GM12891 (cell line): ENCODE results near the gene SCAMP4.
"Not testable (repeated sequence)": the region's sequence is repeated elsewhere in the genome, so short reads cannot be mapped to it uniquely, and the experiment has no call there.

Experiments used
- DNase-seq: peaks from one replicate; pipeline ENCODE4 v3.0.0; 2011; ENCODE audit warnings: low spot score; ENCODE audit not compliant: insufficient read length
- FAIRE-seq: peaks from 2 replicates; lab custom pipeline; 2011; peaks lifted over from hg19 to GRCh38; lab: Jason Lieb, UNC
- PAX5 ChIP-seq: IDR thresholded peaks from 2 replicates; pipeline ENCODE4 v1.6.1; 2011; ENCODE audit warnings: low read length, moderate library complexity, mild to moderate bottlenecking; ENCODE audit not compliant: insufficient read depth, severe bottlenecking
- POLR2A ChIP-seq: IDR thresholded peaks from 2 replicates; pipeline ENCODE4 v1.6.1; 2011; ENCODE audit warnings: low read depth, low read length, control low read depth
- POLR2AphosphoS5 ChIP-seq: IDR thresholded peaks from 2 replicates; pipeline ENCODE4 v1.6.1; 2011; ENCODE audit warnings: low read depth, low read length, control low read depth
- POU2F2 ChIP-seq: IDR thresholded peaks from 2 replicates; pipeline ENCODE4 v1.6.1; 2011; ENCODE audit warnings: low read depth, mild to moderate bottlenecking, control low read depth, low read length, moderate library complexity
- SPI1 ChIP-seq: IDR thresholded peaks from 2 replicates; pipeline ENCODE4 v1.6.1; 2011; ENCODE audit warnings: low read depth, low read length, control low read depth
- TAF1 ChIP-seq: IDR thresholded peaks from 2 replicates; pipeline ENCODE4 v1.6.1; 2011; ENCODE audit warnings: low read depth, low read length, control low read depth

Gene SCAMP4

GRCh38 chr19:1875646-1876495 lies 29.3 kb upstream of the SCAMP4 start:
- peak; percentile 100 for FAIRE-seq
- TF ChIP-seq PAX5 (no peak), POU2F2 (peak; percentile 70; the same call in 1 of the 2 replicates), POLR2AphosphoS5 (peak; percentile 86), POLR2A (peak; percentile 68), TAF1 (peak; percentile 59; the same call in 1 of the 2 replicates), SPI1 (peak; percentile 79)

GRCh38 chr19:1876496-1877279 lies 28.5 kb upstream of the SCAMP4 start:
- not testable (repeated sequence) for DNase-seq, FAIRE-seq

More at GRCh38 chr19:1875646-1876495, 29.3 kb upstream of the SCAMP4 start:
- peak; percentile 94 for DNase-seq

- DNase-seq, FAIRE-seq: not testable (repeated sequence)
These were observed 27.9 kb upstream of the SCAMP4 start for GRCh38 chr19:1877280-1877660.

- FAIRE-seq, DNase-seq: not testable (repeated sequence)
These were observed 26.6 kb upstream of the SCAMP4 start for GRCh38 chr19:1878583-1878982.

- DNase-seq, FAIRE-seq: not testable (repeated sequence)
These were observed 25.2 kb upstream of the SCAMP4 start for GRCh38 chr19:1879982-1880381.

- DNase-seq (no peak), FAIRE-seq (no peak)
- no peak for TF ChIP-seq POLR2AphosphoS5
- TF ChIP-seq POU2F2, result no peak
- no peak for TF ChIP-seq PAX5
These were observed 24.4 kb upstream of the SCAMP4 start for GRCh38 chr19:1880611-1881392.

- not testable (repeated sequence) for FAIRE-seq, DNase-seq
These were observed 23.7 kb upstream of the SCAMP4 start for GRCh38 chr19:1881393-1882088.

- DNase-seq (no peak), FAIRE-seq (peak; percentile 72)
- TF ChIP-seq SPI1 (no peak), TAF1 (no peak), POLR2AphosphoS5 (no peak), PAX5 (no peak), POLR2A (no peak), POU2F2 (no peak)
These were observed 23.0 kb upstream of the SCAMP4 start for GRCh38 chr19:1882089-1882785.

GRCh38 chr19:1882786-1883692 lies 22.2 kb upstream of the SCAMP4 start:
- TF ChIP-seq TAF1, result no peak
- TF ChIP-seq POLR2AphosphoS5, result no peak
- TF ChIP-seq POU2F2, result no peak
- no peak for TF ChIP-seq SPI1
- no peak for TF ChIP-seq POLR2A
- TF ChIP-seq PAX5, result no peak
- peak; percentile 5 for FAIRE-seq

More at GRCh38 chr19:1882786-1883692, 22.2 kb upstream of the SCAMP4 start:
- DNase-seq, result no peak
